NCI-H146 treated with DMSO at 0.1 percent for 48 hours (cell line): ENCODE measurements around the gene RBFOX2.
"Not testable (repeated sequence)": the region's sequence is repeated elsewhere in the genome, so short reads cannot be mapped to it uniquely, and the experiment has no call there.

Source experiments
- DNase-seq: peaks from one replicate; lab custom pipeline; 2025; ENCODE audit not compliant: unreplicated experiment; lab: John Stamatoyannopoulos, UW

The RBFOX2 gene

DNA sequence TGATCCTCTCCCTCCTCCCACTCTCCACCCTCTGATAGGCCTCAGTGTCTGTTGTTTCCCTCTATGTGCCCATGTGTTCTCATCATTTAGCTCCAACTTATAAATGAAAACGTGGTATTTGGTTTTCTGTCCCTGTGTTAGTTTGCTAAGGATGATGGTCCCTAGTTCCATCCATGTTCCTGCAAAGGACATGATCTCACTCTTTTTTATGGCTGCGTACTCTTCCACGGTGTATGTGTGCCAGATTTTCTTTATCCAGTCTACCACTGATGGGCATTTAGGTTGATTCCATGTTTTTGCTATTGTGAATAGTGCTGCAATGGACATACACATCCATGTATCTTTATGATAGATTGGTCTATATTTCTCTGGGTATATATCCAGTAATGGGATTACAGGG, 15.9 kb upstream of the RBFOX2 start:
- not testable (repeated sequence) for DNase-seq

GRCh38 chr22:36042240-36042639, 13.6 kb upstream of the RBFOX2 start:
- no peak for DNase-seq

GRCh38 chr22:36039125-36039524, 10.5 kb upstream of the RBFOX2 start:
- DNase-seq: no peak

DNA sequence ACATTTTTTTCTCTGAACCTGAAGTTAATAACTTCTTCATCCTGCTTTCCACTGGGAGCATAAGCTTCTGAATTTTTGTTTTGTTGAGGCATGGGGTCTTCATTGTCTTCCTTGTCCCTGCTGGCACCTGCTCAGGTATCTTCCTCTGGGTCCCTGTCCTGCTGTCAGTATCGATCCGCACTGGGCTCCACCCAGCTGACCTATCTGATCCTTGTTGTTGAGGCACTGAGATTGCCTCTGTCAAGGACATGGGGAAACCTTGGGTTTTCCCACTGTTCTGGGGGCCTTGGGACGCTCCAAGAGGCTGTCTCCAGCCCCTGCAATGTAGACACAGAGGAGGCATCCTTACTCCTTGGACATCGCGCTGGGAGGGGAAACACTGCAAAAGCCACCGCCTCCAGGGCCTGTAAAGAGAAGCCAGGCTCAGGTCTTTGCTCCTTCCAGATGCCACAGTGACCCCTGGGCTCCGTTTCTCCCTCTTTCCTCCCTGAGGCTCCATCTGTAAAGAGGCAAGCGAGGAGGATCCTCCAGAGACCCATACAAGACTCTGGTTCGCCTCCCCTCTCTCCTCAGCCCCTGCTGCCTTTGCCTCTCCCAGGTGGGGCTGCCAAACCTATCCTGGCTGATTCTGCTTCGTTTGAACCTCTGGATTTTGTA, 8.6 kb upstream of the RBFOX2 start:
- DNase-seq: no peak

DNA sequence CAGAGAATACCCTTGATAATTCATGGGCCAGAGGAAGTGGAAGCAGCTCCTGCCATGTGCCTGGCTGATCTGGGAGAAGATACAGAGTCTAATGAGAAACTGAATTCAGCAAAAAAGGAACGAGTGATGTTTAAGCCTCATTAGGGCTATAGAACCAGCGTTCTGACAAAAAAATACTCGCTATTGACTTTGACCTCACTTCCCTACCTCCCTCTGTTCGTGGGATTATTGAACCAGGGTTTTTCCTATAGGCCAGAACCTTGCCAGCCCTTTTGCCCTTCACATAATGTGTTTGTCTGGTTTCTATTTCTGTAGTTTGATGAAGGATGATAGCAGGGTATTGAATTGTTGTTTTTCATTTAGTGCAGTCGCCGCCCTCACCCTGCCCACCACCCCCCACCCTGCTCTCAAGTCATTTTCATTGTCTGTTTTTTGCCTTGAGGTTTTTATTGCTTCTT, 7.6 kb upstream of the RBFOX2 start:
- peak; percentile 54 for DNase-seq

GRCh38 chr22:36032611-36033010, 4.0 kb upstream of the RBFOX2 start:
- no peak for DNase-seq

DNA sequence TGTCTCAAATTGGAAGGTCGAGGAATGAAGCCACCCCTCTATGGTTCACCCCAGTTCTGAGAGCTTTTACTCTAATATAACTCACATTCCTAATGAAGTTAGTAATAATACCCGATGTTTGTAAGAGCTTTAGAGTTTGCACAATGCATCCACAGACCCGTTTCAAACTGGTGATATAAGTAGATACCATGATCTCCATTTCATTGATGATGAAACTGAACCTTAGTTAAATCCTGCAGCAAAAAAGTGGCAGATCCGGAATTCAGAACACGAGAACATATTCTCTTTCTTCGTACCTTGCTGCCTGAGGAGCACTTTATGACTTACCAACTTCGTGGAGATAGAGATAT, 757 bp upstream of the RBFOX2 start:
- DNase-seq: no peak

DNA sequence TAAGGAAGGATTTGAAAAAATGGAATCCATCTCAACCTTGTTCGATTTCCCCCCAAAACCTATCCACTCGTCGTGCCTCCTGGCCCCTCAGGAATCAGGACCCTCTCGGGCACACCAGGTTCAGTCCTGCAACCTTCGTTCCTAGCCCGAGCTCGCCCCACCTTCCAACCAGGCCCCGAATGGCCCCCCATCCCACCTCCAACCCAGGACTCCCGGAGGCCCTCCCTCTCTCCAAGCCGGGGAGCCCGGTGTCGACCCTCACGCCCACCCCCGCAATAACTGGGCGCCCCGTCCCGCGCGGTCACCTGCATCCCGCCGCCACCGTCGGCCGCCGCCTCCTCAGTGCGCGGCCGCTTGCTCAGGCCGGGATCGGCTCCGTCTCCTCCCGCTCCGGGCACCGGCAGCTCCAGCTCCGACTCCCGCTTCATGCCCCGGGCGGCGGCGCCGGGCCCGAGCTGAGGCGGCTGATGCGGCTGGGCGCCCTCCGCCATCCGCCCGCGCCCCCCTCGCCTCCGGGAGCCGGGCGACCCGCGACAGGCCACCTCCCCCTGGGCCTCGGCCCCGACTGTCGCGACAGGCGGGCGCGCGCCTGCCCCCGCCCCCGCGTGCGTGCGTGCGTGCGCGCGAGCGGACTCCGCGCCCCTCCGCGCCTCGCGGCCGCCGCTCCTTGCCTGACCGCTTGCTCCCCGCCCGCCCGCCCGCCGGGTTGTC, 534 bp downstream of the RBFOX2 start:
- DNase-seq: no peak

DNA sequence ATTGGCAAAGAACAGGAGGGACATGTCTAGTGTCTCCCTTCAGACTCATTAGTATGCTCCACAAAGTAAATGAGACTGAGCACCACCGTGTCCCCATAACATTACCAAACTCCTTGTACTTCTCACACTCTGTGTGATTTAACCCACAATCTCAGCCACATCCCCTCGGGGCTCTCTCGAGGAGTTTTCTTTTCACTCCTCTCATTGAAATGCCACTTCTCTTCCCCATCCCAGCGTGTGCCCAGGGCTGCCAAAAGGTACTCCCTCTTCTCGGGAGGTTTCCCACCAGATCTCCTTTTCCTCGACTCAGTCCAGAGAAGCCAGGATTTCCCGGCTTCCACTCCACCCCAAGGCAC, 1.1 kb downstream of the RBFOX2 start:
- DNase-seq: no peak

DNA sequence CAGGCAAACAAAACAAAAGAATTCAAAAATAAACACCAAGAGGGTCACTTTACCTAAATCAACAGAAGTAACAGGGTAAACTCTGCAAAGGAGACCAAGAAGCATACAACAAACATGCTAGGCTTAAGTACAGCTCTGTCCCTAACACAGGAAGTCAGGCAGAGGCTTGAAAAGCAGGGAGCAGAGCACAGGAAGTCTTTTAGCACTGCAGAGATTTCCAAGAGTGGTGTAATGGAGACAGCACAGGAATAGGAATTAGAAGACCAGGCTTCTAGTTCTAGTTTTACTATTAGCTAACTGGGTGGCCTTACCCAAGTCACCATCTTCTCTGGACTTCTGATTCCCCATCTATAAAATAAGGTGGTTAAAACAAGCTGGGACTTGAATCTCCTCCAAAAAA, 1.9 kb downstream of the RBFOX2 start:
- DNase-seq: no peak

- DNase-seq: no peak
These were observed 5.9 kb downstream of the RBFOX2 start for GRCh38 chr22:36022697-36023096.

DNA sequence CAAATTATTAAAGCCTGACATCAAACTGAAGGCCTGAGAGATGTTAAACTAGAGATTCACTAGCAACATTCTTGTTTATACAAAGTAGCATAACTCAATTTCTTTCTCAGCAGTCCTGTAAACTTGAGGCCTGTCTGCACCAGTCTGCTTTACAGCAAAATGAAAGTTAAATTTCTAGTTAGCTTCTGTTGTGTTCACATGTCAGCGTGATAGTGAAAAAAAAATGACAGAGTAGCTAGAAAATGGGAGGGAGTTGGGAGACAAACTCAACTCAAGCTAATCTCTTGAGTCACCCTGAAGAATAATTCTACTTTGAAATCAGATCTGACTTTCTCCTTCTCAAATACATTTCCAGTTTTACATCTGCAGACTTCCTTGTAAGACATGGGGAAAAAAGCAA, 6.5 kb downstream of the RBFOX2 start:
- no peak for DNase-seq

DNA sequence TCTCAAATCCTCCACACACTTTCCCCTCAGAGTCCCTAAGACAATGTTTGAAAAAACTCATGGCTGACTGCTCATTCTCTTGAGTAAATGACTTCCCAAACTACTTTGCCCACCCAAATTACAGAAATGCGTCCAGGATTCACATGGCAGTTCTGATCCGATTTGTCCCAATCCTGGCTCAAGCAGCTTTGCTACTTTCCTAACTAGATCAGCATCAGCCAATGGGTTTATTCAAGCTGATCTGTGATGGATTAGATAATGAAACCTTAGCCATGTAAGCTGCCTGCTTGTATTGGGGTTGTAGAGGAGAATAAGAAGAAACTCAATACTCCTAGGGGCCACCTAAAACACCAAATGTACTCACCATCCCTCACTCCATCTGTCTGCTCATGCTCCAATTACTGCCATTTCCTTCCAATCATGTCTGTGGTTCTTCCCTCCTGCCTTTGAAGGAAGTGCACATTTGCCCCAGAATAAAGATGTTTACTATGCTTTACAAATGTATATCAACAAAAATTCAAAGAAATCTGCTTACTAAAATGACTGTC, 6.9 kb downstream of the RBFOX2 start:
- no peak for DNase-seq

GRCh38 chr22:36020865-36021264, 7.8 kb downstream of the RBFOX2 start:
- DNase-seq: not testable (repeated sequence)

DNA sequence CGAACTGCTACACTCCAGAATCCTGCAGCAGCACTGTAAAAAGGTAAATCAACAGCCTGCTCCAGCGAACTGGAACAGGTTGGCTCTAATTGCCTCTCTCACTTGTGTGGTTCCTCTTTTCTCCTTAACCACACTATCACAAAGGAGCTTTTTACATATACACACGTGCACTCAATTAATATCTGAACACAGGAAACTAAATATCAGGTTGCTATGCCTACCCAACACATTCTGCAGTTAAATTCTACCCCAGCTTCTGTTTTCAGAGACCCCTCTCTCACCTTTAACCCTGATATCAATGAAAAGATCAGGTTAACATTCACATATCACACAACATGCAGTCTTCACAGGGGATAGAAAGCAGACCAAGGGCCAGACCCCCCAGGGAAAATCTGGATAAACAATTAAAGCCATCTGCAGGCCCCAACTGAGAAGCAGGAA, 11.0 kb downstream of the RBFOX2 start:
- DNase-seq: peak; percentile 78

DNA sequence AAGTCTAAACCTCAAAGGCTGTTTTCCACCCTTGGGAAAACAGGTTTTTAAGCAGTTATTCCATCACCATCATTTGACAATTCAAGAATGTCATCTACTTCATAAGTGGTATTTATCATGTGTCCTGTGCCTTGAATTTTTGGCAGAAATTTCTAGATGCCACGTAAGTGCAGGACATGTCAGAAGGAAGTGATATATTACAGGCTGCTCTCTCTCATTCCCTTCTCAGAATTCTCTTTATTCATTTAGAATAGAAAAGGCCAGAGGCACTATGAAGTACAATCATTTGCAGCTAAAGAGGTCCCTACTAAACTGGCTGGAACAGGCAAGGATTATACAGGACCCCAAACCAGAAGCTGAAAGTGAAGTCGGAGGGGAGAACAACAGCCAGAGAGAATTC, 11.9 kb downstream of the RBFOX2 start:
- no peak for DNase-seq

DNA sequence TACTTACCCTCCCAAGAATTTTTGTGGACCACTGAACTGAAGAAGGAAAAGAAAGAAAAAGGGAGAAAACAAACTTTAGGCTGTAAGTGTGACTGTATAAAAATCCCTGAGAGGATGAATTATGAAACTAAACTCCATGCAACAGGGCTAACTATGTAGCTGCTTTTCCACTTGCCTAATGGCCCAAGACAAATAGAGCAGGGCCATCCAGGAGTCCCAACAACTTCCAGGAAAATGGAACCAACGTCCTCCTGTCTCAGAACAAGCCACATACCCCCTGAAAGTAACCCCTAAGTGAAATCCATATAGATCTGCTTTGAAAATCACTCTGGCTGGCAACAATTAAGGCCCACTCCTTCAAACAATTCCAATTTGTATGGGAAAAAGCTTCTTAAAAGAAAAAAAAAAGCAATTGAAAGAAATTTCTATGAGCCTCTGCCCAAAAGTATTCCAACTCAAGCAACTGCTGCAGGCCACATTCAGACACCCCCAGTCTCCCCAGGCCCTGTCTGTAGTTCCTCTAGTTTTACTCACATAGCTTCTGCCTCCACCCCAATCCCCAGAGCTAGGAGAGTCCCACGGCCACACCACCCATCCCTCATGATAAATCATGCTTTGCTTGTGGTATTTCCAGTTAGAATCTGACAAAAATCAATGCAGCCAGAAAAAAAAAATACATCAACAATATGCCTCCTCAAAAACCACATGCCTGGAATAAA, 12.7 kb downstream of the RBFOX2 start:
- no peak for DNase-seq

DNA sequence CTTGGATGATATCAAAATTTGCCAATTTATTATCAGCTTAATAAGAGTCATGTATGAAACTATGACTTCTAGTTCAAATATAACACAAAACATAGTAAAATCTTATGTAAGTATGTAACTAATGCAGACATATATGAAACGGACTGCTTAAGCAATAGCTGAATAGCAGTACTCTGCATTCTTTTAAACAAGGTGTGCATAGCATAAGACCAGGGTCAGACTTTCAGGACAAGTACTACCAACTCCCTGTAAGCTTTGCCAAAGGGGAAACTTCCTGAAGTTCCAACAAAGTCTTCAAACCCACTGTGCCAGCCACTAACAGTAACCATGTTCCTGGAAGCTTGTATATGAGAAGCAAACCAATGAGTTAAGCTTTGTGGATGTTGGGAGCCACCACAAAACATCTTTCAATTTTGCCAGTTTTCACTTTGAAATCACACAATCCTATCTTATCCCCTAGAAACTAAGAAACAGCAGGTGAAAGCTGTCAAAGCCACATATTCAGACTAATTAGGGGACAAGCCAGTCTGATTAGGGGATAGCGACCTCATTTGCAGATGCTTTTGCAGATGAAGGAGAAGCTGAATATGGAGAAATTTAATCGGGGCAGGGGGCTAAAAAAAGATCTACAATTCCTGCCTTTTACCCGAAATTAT, 13.3 kb downstream of the RBFOX2 start:
- no peak for DNase-seq

GRCh38 chr22:36014546-36015074, 14.0 kb downstream of the RBFOX2 start:
- no peak for DNase-seq

DNA sequence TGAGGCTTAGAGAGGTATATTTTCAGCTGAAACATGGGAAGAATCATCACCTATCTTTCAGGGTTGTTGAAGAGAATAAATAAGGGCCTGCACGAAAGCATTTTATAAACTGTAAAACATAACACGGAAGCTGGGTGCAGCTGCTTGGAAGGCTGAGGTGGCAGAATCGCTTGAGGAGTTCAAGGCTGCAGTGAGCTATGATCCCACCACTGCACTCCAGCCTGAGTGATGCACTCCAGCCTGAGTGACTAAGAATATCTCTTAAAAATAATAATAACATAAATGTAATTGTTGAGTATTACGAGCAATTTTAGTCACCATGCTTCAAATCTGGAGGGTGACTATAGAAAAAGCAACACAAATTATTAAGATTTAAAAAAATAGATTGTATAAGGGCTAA, 16.3 kb downstream of the RBFOX2 start:
- DNase-seq: no peak

- DNase-seq: no peak
These were observed 17.7 kb downstream of the RBFOX2 start for GRCh38 chr22:36010882-36011281.
